GM12865 (cell line): Measurements from ENCODE around the gene PTPRN2.

Experiments used
- DNase-seq: peaks from one replicate; pipeline ENCODE4 v3.0.0; 2010; ENCODE audit warnings: low read depth
- H3K4me3 ChIP-seq: 2 replicates; pipeline ENCODE4 v1.5.1; 2011; ENCODE audit warnings: mild to moderate bottlenecking, low read depth, low read length, control low read depth
- TF ChIP-seq, protein P1 (sequence below): IDR thresholded peaks from 2 replicates; pipeline ENCODE4 v1.5.1; 2011; ENCODE audit warnings: low read length, control low read depth, low read depth, inconsistent platforms; ENCODE audit not compliant: insufficient read depth; ENCODE audit errors: missing control alignments

PTPRN2 gene

DNA sequence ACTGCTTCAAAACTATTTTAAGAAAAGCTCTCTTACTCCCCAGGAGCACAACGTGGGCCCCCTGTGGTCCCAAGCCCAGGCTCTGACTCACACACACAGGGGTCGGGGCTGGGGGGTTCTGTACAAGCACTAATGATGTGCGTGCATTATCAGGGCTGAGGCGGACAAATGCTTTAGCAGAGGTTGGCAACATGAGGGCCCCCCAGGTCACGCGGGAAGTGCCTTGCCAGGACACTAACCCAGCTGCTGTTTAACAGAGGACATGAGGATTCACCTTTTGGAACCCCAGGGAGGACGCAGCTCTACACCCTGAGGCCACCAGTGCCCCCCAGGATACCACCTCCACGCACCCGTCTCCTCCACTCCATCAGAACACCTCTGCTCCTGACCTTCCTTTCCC, 908.0 kb downstream of the PTPRN2 start:
- H3K4me3 ChIP-seq: no peak overlapping the region
- TF ChIP-seq, protein P1, sequence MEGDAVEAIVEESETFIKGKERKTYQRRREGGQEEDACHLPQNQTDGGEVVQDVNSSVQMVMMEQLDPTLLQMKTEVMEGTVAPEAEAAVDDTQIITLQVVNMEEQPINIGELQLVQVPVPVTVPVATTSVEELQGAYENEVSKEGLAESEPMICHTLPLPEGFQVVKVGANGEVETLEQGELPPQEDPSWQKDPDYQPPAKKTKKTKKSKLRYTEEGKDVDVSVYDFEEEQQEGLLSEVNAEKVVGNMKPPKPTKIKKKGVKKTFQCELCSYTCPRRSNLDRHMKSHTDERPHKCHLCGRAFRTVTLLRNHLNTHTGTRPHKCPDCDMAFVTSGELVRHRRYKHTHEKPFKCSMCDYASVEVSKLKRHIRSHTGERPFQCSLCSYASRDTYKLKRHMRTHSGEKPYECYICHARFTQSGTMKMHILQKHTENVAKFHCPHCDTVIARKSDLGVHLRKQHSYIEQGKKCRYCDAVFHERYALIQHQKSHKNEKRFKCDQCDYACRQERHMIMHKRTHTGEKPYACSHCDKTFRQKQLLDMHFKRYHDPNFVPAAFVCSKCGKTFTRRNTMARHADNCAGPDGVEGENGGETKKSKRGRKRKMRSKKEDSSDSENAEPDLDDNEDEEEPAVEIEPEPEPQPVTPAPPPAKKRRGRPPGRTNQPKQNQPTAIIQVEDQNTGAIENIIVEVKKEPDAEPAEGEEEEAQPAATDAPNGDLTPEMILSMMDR: no peak
- DNase-seq: no peak

DNA sequence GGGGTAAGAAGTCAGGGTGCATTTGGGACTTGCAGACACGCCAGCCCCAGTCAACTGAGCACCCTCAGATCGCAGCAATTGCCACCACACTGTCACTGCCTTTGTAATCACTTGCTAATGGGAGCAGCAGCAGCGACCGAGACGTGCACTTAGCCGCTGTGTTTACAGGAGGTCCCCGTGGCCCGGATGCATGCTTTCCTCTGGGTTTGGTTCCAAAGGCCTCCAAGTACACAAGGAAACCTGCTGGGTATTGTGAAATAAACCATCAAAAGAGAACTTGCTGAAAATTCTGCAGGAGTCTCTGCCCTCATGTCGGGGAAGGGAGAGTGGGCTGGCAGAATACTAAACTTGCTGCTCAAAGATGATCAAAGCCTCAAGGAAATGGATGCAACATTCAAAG, 909.1 kb downstream of the PTPRN2 start:
- H3K4me3 ChIP-seq: no peak overlapping the region
- TF ChIP-seq, protein P1: no peak
- DNase-seq: no peak

- TF ChIP-seq, protein P1: no peak
- DNase-seq: no peak
Observed at GRCh38 chr7:157676456-157677255, 911.0 kb downstream of the PTPRN2 start.

DNA sequence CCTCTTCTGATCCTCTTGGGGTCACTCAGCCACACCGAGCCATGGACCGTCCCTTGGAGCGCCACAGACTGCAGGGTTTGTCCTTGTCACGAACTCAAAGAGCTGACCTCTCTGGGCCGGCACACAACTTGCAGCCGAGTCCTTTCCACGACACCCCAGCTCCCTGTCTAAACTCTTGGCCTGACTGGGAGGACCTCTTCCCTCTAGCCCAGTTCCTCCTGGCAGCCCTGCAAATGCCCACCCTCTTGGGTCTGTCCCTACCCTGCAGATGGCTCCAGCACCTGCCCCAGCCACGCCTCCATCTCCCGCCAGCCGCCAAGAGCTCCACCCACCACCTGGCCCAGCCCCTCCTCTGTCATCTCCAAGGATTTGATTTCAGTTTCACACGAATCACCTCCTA, 911.6 kb downstream of the PTPRN2 start:
- TF ChIP-seq, protein P1: no peak
- H3K4me3 ChIP-seq: no peak overlapping the region

More at GRCh38 chr7:157676456-157677255, 911.0 kb downstream of the PTPRN2 start:
- no peak overlapping the region for H3K4me3 ChIP-seq

GRCh38 chr7:157675427-157675927, 912.1 kb downstream of the PTPRN2 start:
- TF ChIP-seq, protein P1: no peak

More for the DNA sequence above, 911.6 kb downstream of the PTPRN2 start:
- no peak for DNase-seq

GRCh38 chr7:157674715-157675426, 912.8 kb downstream of the PTPRN2 start:
- DNase-seq: no peak
- no peak overlapping the region for H3K4me3 ChIP-seq
- TF ChIP-seq, protein P1: no peak

More at GRCh38 chr7:157675427-157675927, 912.1 kb downstream of the PTPRN2 start:
- H3K4me3 ChIP-seq: no peak overlapping the region
- DNase-seq: no peak
